IMR-90 (cell line): Measurements from ENCODE around the gene C1orf74. TPM values are rescaled to one million over a fixed set of nuclear protein-coding genes. Genes with fewer than 3 reads are reported as not detected.

Experiments used
- ATAC-seq: fragments of 200-7000 bp; cut with Tn5 transposase; 2 replicates; pipeline ENCODE4 v1.9.1; 2020; ENCODE audit warnings: low read depth, mild to moderate bottlenecking, moderate library complexity
- BruUV-seq: library from RNA; stranded (reverse); fragments of 400-500 nt; replicated peaks from 2 replicates; lab custom pipeline; 2021; lab: Mats Ljungman, UMichigan
- CTCF ChIA-PET: fragments of 300-600 bp; formaldehyde crosslinking; extraction: SDS; loops from one replicate; lab custom pipeline; 2021; ENCODE audit warnings: antibody characterized with exemption; lab: Yijun Ruan, JAX
- POLR2A ChIA-PET: fragments of 300-600 bp; sonication (Branson Sonifier 250); formaldehyde crosslinking; loops from one replicate; lab custom pipeline; 2022; ENCODE audit warnings: antibody characterized with exemption; ENCODE audit not compliant: unreplicated experiment; lab: Charles Lee
- DNase-seq: peaks from one replicate; pipeline ENCODE4 v3.0.0; 2013
- H2AFZ ChIP-seq: replicated peaks from 2 replicates; pipeline ENCODE3; 2013; ENCODE audit warnings: low read length, mild to moderate bottlenecking; ENCODE audit not compliant: poor library complexity
- H2AK5ac ChIP-seq: 2 replicates; pipeline ENCODE4 v1.6.1; 2013; ENCODE audit warnings: low read depth, low read length, inconsistent platforms
- H2AK9ac ChIP-seq: replicated peaks from 2 replicates; pipeline ENCODE3; 2013; ENCODE audit warnings: mild to moderate bottlenecking, low read depth, low read length, moderate library complexity; ENCODE audit not compliant: poor library complexity
- H2BK120ac ChIP-seq: 2 replicates; pipeline ENCODE4 v1.6.1; 2013; ENCODE audit warnings: low read depth, low read length, inconsistent platforms
- H2BK15ac ChIP-seq: 3 replicates; pipeline ENCODE4 v1.6.1; 2013; ENCODE audit warnings: low read depth, low read length, inconsistent platforms
- H2BK20ac ChIP-seq: 2 replicates; pipeline ENCODE4 v1.6.1; 2013; ENCODE audit warnings: low read depth, mild to moderate bottlenecking, inconsistent platforms, low read length, moderate library complexity
- H2BK5ac ChIP-seq: 2 replicates; pipeline ENCODE4 v1.6.1; 2013; ENCODE audit warnings: mild to moderate bottlenecking, low read depth, low read length, inconsistent platforms; ENCODE audit not compliant: poor library complexity, severe bottlenecking
- H3K14ac ChIP-seq: replicated peaks from 2 replicates; pipeline ENCODE4 v1.6.1; 2013; ENCODE audit warnings: low read depth, low read length, inconsistent platforms
- H3K18ac ChIP-seq: 2 replicates; pipeline ENCODE4 v1.6.1; 2013; ENCODE audit warnings: low read depth, low read length, control low read depth
- H3K23ac ChIP-seq: 2 replicates; pipeline ENCODE4 v1.6.1; 2013; ENCODE audit warnings: low read depth, low read length, inconsistent platforms
- H3K27ac ChIP-seq: 2 replicates; pipeline ENCODE4 v1.5.1; 2013; ENCODE audit warnings: mild to moderate bottlenecking, control low read depth, low read length; ENCODE audit not compliant: insufficient read depth
- H3K27me3 ChIP-seq: 2 replicates; pipeline ENCODE4 v1.6.1; 2013; ENCODE audit warnings: low read length; ENCODE audit not compliant: control insufficient read depth, insufficient read depth
- H3K36me3 ChIP-seq: 2 replicates; pipeline ENCODE4 v1.6.1; 2013; ENCODE audit warnings: low read length, mixed read lengths; ENCODE audit not compliant: control insufficient read depth, insufficient read depth
- H3K4ac ChIP-seq: 2 replicates; pipeline ENCODE4 v1.6.1; 2013; ENCODE audit warnings: low read depth, low read length, inconsistent platforms
- H3K4me1 ChIP-seq: 2 replicates; pipeline ENCODE4 v1.6.1; 2013; ENCODE audit warnings: low read length, mixed read lengths; ENCODE audit not compliant: control insufficient read depth, insufficient read depth
- H3K4me2 ChIP-seq: 2 replicates; pipeline ENCODE4 v1.6.1; 2013; ENCODE audit warnings: low read depth, mild to moderate bottlenecking, control low read depth, low read length, moderate library complexity
- H3K4me3 ChIP-seq: 2 replicates; pipeline ENCODE4 v1.5.1; 2013; ENCODE audit warnings: low read depth, mild to moderate bottlenecking, control low read depth, low read length, moderate library complexity; ENCODE audit not compliant: insufficient read depth
- H3K56ac ChIP-seq: 2 replicates; pipeline ENCODE4 v1.6.1; 2013; ENCODE audit warnings: low read length, inconsistent platforms; ENCODE audit not compliant: insufficient read depth; ENCODE audit errors: extremely low read depth
- H3K79me1 ChIP-seq, 2 experiments: 2 replicates each; pipeline ENCODE4 v1.6.1; 2013; ENCODE audit warnings: low read length in 2 of 2, inconsistent platforms in 1 of 2, low read depth in 1 of 2
- H3K9ac ChIP-seq: 2 replicates; pipeline ENCODE4 v1.6.1; 2013; ENCODE audit warnings: low read depth, low read length, control low read depth
- H3K9me1 ChIP-seq: 2 replicates; pipeline ENCODE4 v1.6.1; 2013; ENCODE audit warnings: low read length, inconsistent platforms; ENCODE audit not compliant: insufficient read depth
- H3K9me3 ChIP-seq: 2 replicates; pipeline ENCODE4 v1.6.1; 2013; ENCODE audit warnings: low read length; ENCODE audit not compliant: control insufficient read depth, insufficient read depth
- H4K20me1 ChIP-seq: 2 replicates; pipeline ENCODE4 v1.6.1; 2013; ENCODE audit warnings: low read length, inconsistent platforms; ENCODE audit not compliant: insufficient read depth
- H4K5ac ChIP-seq: 2 replicates; pipeline ENCODE4 v1.6.1; 2013; ENCODE audit warnings: mild to moderate bottlenecking, low read depth, low read length, control low read depth
- H4K8ac ChIP-seq, 2 experiments: 2 replicates each; pipeline ENCODE4 v1.6.1; 2013; ENCODE audit warnings: low read depth in 2 of 2, low read length in 2 of 2, control low read depth in 1 of 2, inconsistent platforms in 1 of 2
- H4K91ac ChIP-seq: 2 replicates; pipeline ENCODE4 v1.6.1; 2013; ENCODE audit warnings: low read depth, low read length, inconsistent platforms; ENCODE audit not compliant: insufficient read depth
- BHLHE40 ChIP-seq: fragments of 150-350 bp; IDR thresholded peaks from 2 replicates; pipeline ENCODE4 v1.6.1; 2016; ENCODE audit warnings: mild to moderate bottlenecking, low read depth, low read length
- CEBPB ChIP-seq: IDR thresholded peaks from 2 replicates; pipeline ENCODE4 v1.6.1; 2012; ENCODE audit warnings: low read depth, low read length, improper control_type of control experiment
- CHD1 ChIP-seq: IDR thresholded peaks from 2 replicates; pipeline ENCODE4 v1.6.1; 2012; ENCODE audit warnings: low read depth, low read length, improper control_type of control experiment
- CTCF ChIP-seq: conservative IDR thresholded peaks from 2 replicates; pipeline ENCODE4 v1.5.1; 2012; ENCODE audit warnings: mild to moderate bottlenecking, low read depth, low read length, improper control_type of control experiment
- ELK1 ChIP-seq: fragments of 150-350 bp; IDR thresholded peaks from 2 replicates; pipeline ENCODE4 v1.6.1; 2016; ENCODE audit warnings: low read depth, mild to moderate bottlenecking, low read length, moderate library complexity, borderline replicate concordance
- FOS ChIP-seq: fragments of 150-350 bp; IDR thresholded peaks from 2 replicates; pipeline ENCODE4 v1.6.1; 2016; ENCODE audit warnings: low read depth, low read length
- MAFK ChIP-seq: IDR thresholded peaks from 2 replicates; pipeline ENCODE4 v1.6.1; 2012; ENCODE audit warnings: low read depth, low read length, improper control_type of control experiment
- MAZ ChIP-seq: IDR thresholded peaks from 2 replicates; pipeline ENCODE4 v1.6.1; 2012; ENCODE audit warnings: low read depth, mild to moderate bottlenecking, low read length, improper control_type of control experiment, moderate library complexity, borderline replicate concordance
- MXI1 ChIP-seq: IDR thresholded peaks from 2 replicates; pipeline ENCODE4 v1.6.1; 2012; ENCODE audit warnings: low read depth, mild to moderate bottlenecking, low read length, moderate library complexity, borderline replicate concordance
- NFE2L2 ChIP-seq: fragments of 150-350 bp; IDR thresholded peaks from 2 replicates; pipeline ENCODE4 v1.6.1; 2016; ENCODE audit warnings: low read depth, mild to moderate bottlenecking, low read length
- POLR2A ChIP-seq: IDR thresholded peaks from 2 replicates; pipeline ENCODE4 v1.6.1; 2012; ENCODE audit warnings: mild to moderate bottlenecking, low read depth, low read length
- RAD21 ChIP-seq: IDR thresholded peaks from 2 replicates; pipeline ENCODE4 v1.6.1; 2012; ENCODE audit warnings: low read length, improper control_type of control experiment
- RCOR1 ChIP-seq: IDR thresholded peaks from 2 replicates; pipeline ENCODE4 v1.6.1; 2012; ENCODE audit warnings: mild to moderate bottlenecking, low read length, improper control_type of control experiment; ENCODE audit not compliant: insufficient replicate concordance
- RFX5 ChIP-seq: IDR thresholded peaks from 2 replicates; pipeline ENCODE4 v1.8.0; 2012; ENCODE audit warnings: low read depth, mild to moderate bottlenecking, low read length, moderate library complexity
- SMC3 ChIP-seq: fragments of 150-350 bp; IDR thresholded peaks from 2 replicates; pipeline ENCODE4 v1.6.1; 2016; ENCODE audit warnings: low read depth, mild to moderate bottlenecking, antibody characterized with exemption, low read length, moderate library complexity
- USF2 ChIP-seq: fragments of 150-350 bp; IDR thresholded peaks from 2 replicates; pipeline ENCODE4 v1.6.1; 2017; ENCODE audit warnings: mild to moderate bottlenecking, antibody characterized with exemption, low read length, low read depth
- WGBS, 2 experiments: methylation state at CpG; one replicate each; pipeline versions ENCODE4 v1.1.5 to v1.1.7; 2013; ENCODE audit warnings: missing lambda C conversion rate in 2 of 2; ENCODE audit not compliant: insufficient read length in 1 of 2; ENCODE audit errors: extremely low coverage in 2 of 2; 5-methylcytosine and 5-hydroxymethylcytosine counted together
- dilution Hi-C: fragments of 300-500 bp; cut with HindIII; formaldehyde crosslinking; loops from one replicate; pipeline ENCODE4 v1.14.3; 2018; ENCODE audit warnings: low sequenced_read_pairs; ENCODE audit not compliant: unreplicated experiment
- in situ Hi-C: fragments of 300-500 bp; cut with MboI; formaldehyde crosslinking; loops from 3 replicates; pipeline ENCODE4 v1.14.3; 2019; ENCODE audit warnings: low sequenced_read_pairs, inconsistent platforms, mixed read lengths
- intact Hi-C: fragments of 100-400 bp; cut with micrococcal nuclease; formaldehyde crosslinking; loops from 2 replicates; pipeline ENCODE4 v1.10.0; 2022
- polyA plus RNA-seq, 3 experiments: library from polyadenylated mRNA; depleted of rRNA; stranded (reverse); fragments of >200 nt; gene quantifications; 2 replicates each; pipeline ENCODE4 v1.2.3, GENCODE V29; 2012; ENCODE audit warnings: low replicate concordance in 1 of 3
- total RNA-seq: library from RNA; depleted of rRNA; stranded (reverse); fragments of >200 nt; gene quantifications from 2 replicates; pipeline ENCODE4 v1.2.3, GENCODE V29; 2012

Gene C1orf74
- total and polyA plus RNA-seq, 2 of the 4 experiments (the other 2 are of a cell fraction), result 1.1 to 4.3 TPM

GRCh38 chr1:209749670-209750323, 34.6 kb downstream of the C1orf74 start:
- Histone ChIP-seq H4K8ac (no peak overlapping the region), H2BK120ac (no peak overlapping the region), H2AFZ (no peak overlapping the region), H4K5ac (no peak overlapping the region), H2AK9ac (no peak overlapping the region), H3K4ac (no peak overlapping the region), H2AK5ac (no peak overlapping the region), H3K27me3 (0 out of 2 replicates have a peak, but pooled peaks cover 1% of the 10 kb centered on the region), H3K4me3 (no peak overlapping the region), H3K79me1 (no peaks in the 10 kb centered on the region), H3K4me2 (no peak overlapping the region), H3K4me1 (no peaks in the 10 kb centered on the region), H2BK5ac (no peak overlapping the region), H2BK20ac (no peak overlapping the region), H3K56ac (no peak overlapping the region), H2BK15ac (no peak overlapping the region), H3K14ac (no peak overlapping the region), H4K20me1 (no peaks in the 10 kb centered on the region), H3K9me1 (0 out of 2 replicates have a peak, but pooled peaks cover 3% of the 10 kb centered on the region), H3K23ac (no peak overlapping the region), H3K18ac (no peak overlapping the region), H3K9me3 (no peaks in the 10 kb centered on the region), H3K27ac (no peak overlapping the region), H3K9ac (no peak overlapping the region), H3K36me3 (no peaks in the 10 kb centered on the region), H4K91ac (no peak overlapping the region)
- no CpG with 5 or more reads among the region's 6 CpGs for WGBS, 2 experiments
- no peak for DNase-seq
- TF ChIP-seq BHLHE40 (no peak), FOS (no peak), POLR2A (no peak), NFE2L2 (no peak), ELK1 (no peak), MXI1 (no peak), CHD1 (no peak), SMC3 (no peak), MAFK (no peak), RAD21 (no peak), RCOR1 (no peak), CTCF (no peak), RFX5 (no peak), MAZ (no peak), CEBPB (no peak), USF2 (no peak)
- POLR2A ChIA-PET, result no interaction called here
- no peak for ATAC-seq
- dilution Hi-C loops (no loop called here), in situ Hi-C loops (no loop called here), intact Hi-C loops (loop anchor here (5.0 kb wide), 1 partner anchor 102 kb away; no protein-coding TSS in a partner anchor)
- CTCF ChIA-PET, result no interaction called here
- BruUV-seq, result no TSS peak
